Thoracic aorta (tissue), 2 donors: ENCODE results near the gene NOS3. TPM values are rescaled to one million over a fixed set of nuclear protein-coding genes. Genes with fewer than 3 reads are reported as not detected.
"Not testable (repeated sequence)": the region's sequence is repeated elsewhere in the genome, so short reads cannot be mapped to it uniquely, and the experiment has no call there.

Experiments used
- ATAC-seq: fragments of 150-250 bp; one replicate; pipeline ENCODE4 v1.8.0; 2017; ENCODE audit warnings: low read depth; ENCODE audit not compliant: insufficient number of reproducible peaks, low FRiP score
- DNase-seq: peaks from one replicate; pipeline ENCODE4 v3.0.0-alpha.2; 2020; ENCODE audit warnings: low spot score
- H3K27ac ChIP-seq, 2 donors: fragments of 200-600 bp; sonication (generic); 1 replicate in 1 of 2; 2 replicates in 1 of 2; pipeline ENCODE4 v1.5.1; 2016; ENCODE audit warnings: mild to moderate bottlenecking in 2 of 2, moderate library complexity in 2 of 2
- H3K27me3 ChIP-seq: fragments of 200-600 bp; sonication (generic); replicated peaks from 2 replicates; pipeline ENCODE4 v1.6.0; 2016; ENCODE audit warnings: mild to moderate bottlenecking; ENCODE audit not compliant: insufficient read depth
- H3K36me3 ChIP-seq: fragments of 200-600 bp; sonication (generic); one replicate; pipeline ENCODE4 v1.5.1; 2016
- H3K4me1 ChIP-seq, 2 donors: fragments of 200-600 bp; sonication (generic); 1 replicate in 1 of 2; 2 replicates in 1 of 2; pipeline versions ENCODE4 v1.5.1 to v1.6.0; 2016; ENCODE audit warnings: low read depth in 2 of 2, mild to moderate bottlenecking in 1 of 2; ENCODE audit not compliant: control insufficient read depth in 1 of 2
- H3K4me3 ChIP-seq: fragments of 200-600 bp; sonication (generic); 2 replicates; pipeline ENCODE4 v1.5.1; 2016; ENCODE audit warnings: mild to moderate bottlenecking
- H3K9me3 ChIP-seq: fragments of 200-600 bp; sonication (generic); 2 replicates; pipeline ENCODE4 v1.5.1; 2016
- total RNA-seq, 2 donors: library from RNA; depleted of rRNA; stranded (reverse); fragments of >200 nt; gene quantifications; one replicate each; pipeline versions ENCODE4 v1.1.0 to v1.2.3, GENCODE V29; 2016
- TF ChIP-seq, protein P1 (sequence below): fragments of 200-600 bp; sonication (generic); IDR thresholded peaks from one replicate; pipeline ENCODE4 v1.5.1; 2019; ENCODE audit warnings: antibody characterized with exemption

The NOS3 gene
- total RNA-seq, 2 donors from 2014 or later: 8.4 to 18.6 TPM

GRCh38 chr7:151039850-151040548 lies 49.2 kb downstream of the NOS3 start:
- TF ChIP-seq, protein P1, sequence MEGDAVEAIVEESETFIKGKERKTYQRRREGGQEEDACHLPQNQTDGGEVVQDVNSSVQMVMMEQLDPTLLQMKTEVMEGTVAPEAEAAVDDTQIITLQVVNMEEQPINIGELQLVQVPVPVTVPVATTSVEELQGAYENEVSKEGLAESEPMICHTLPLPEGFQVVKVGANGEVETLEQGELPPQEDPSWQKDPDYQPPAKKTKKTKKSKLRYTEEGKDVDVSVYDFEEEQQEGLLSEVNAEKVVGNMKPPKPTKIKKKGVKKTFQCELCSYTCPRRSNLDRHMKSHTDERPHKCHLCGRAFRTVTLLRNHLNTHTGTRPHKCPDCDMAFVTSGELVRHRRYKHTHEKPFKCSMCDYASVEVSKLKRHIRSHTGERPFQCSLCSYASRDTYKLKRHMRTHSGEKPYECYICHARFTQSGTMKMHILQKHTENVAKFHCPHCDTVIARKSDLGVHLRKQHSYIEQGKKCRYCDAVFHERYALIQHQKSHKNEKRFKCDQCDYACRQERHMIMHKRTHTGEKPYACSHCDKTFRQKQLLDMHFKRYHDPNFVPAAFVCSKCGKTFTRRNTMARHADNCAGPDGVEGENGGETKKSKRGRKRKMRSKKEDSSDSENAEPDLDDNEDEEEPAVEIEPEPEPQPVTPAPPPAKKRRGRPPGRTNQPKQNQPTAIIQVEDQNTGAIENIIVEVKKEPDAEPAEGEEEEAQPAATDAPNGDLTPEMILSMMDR: no peak
- Histone ChIP-seq H3K4me1 (peaks cover 11 to 12% of the 10 kb centered on the region in 2 donors), H3K36me3 (peaks cover 30% of the 10 kb centered on the region), H3K27me3 (no peaks in the 10 kb centered on the region), H3K4me3 (no peak overlapping the region), H3K27ac (peak overlapping the region in 1 of 2 donors; percentile 62), H3K9me3 (no peaks in the 10 kb centered on the region)
- DNase-seq (no peak), ATAC-seq (no peak)

- DNase-seq: no peak
- H3K36me3 ChIP-seq: peaks cover 22% of the 10 kb centered on the region
- TF ChIP-seq, protein P1: no peak
- no peaks in the 10 kb centered on the region for H3K27me3 ChIP-seq
- ATAC-seq: no peak
- H3K4me1 ChIP-seq: peaks cover 11 to 12% of the 10 kb centered on the region in 2 donors
- no peaks in the 10 kb centered on the region for H3K9me3 ChIP-seq
- no peak overlapping the region for H3K4me3 ChIP-seq
- H3K27ac ChIP-seq: no peak overlapping the region
These were observed 50.0 kb downstream of the NOS3 start for GRCh38 chr7:151040616-151041375.

- H3K4me3 ChIP-seq, ATAC-seq, H3K36me3 ChIP-seq, H3K27me3 ChIP-seq, H3K27ac ChIP-seq, H3K9me3 ChIP-seq, DNase-seq: not testable (repeated sequence)
- peaks cover 10% of the 10 kb centered on the region in 2 donors for H3K4me1 ChIP-seq
These were observed 52.6 kb downstream of the NOS3 start for GRCh38 chr7:151043449-151043848.

- Histone ChIP-seq H3K27me3 (no peaks in the 10 kb centered on the region), H3K4me3 (no peak overlapping the region), H3K36me3 (peaks cover 9% of the 10 kb centered on the region), H3K4me1 (peaks cover 5% of the 10 kb centered on the region in 2 donors), H3K9me3 (no peaks in the 10 kb centered on the region), H3K27ac (no peak overlapping the region)
- TF ChIP-seq, protein P1: no peak
- no peak for DNase-seq
- no peak for ATAC-seq
These were observed 53.1 kb downstream of the NOS3 start for GRCh38 chr7:151043959-151044358.

- TF ChIP-seq, protein P1: no peak
These were observed 54.4 kb downstream of the NOS3 start for GRCh38 chr7:151045262-151045661.

More at GRCh38 chr7:151045262-151045661, 54.4 kb downstream of the NOS3 start:
- Histone ChIP-seq H3K36me3 (peaks cover 9% of the 10 kb centered on the region), H3K4me1 (no peaks in the 10 kb centered on the region), H3K9me3 (no peaks in the 10 kb centered on the region), H3K27ac (no peak overlapping the region), H3K27me3 (no peaks in the 10 kb centered on the region), H3K4me3 (no peak overlapping the region)
- ATAC-seq (no peak), DNase-seq (no peak)
